HepG2 (cell line): ENCODE data around the gene SDC3.

Experiments
- CREB1 ChIP-seq, 2 experiments: fragments of 450-650 bp in 1 of 2; IDR thresholded peaks; 2 replicates each; pipeline ENCODE4 v1.6.1; 2016 to 2017; ENCODE audit warnings: control low read depth in 1 of 2, mild to moderate bottlenecking in 1 of 2, missing compliant biosample characterization in 1 of 2, missing genetic modification characterization in 1 of 2
- CTCF ChIP-seq: sonication (generic); formaldehyde crosslinking; IDR thresholded peaks from 2 replicates; pipeline ENCODE4 v1.5.0; 2020; ENCODE audit warnings: mild to moderate bottlenecking, missing genetic modification reagents, moderate library complexity
- FOXC1 ChIP-seq: sonication (generic); formaldehyde crosslinking; IDR thresholded peaks from 2 replicates; pipeline ENCODE4 v1.8.0; 2022; ENCODE audit warnings: mild to moderate bottlenecking, missing genetic modification reagents, borderline replicate concordance
- KLF15 ChIP-seq: sonication (generic); formaldehyde crosslinking; IDR thresholded peaks from 2 replicates; pipeline ENCODE4 v1.8.1; 2023; ENCODE audit warnings: borderline replicate concordance, mild to moderate bottlenecking, inconsistent platforms, missing genetic modification reagents, mixed read lengths
- RXRA ChIP-seq: sonication (generic); formaldehyde crosslinking; IDR thresholded peaks from 2 replicates; pipeline ENCODE4 v1.5.1; 2020; ENCODE audit warnings: missing genetic modification reagents
- USF2 ChIP-seq, 2 experiments: sonication (generic) in 1 of 2; formaldehyde crosslinking in 1 of 2; IDR thresholded peaks; 2 replicates each; pipeline versions ENCODE4 v1.5.1 to v1.6.1; 2011 to 2020; ENCODE audit warnings: borderline replicate concordance in 1 of 2, low read depth in 1 of 2, low read length in 1 of 2, mild to moderate bottlenecking in 1 of 2, missing genetic modification reagents in 1 of 2, moderate library complexity in 1 of 2
- ZBTB25 ChIP-seq: IDR thresholded peaks from 2 replicates; pipeline ENCODE4 v1.6.1; 2018; ENCODE audit warnings: missing genetic modification reagents
- ZNF274 ChIP-seq: sonication (generic); formaldehyde crosslinking; IDR thresholded peaks from 2 replicates; pipeline ENCODE4 v1.5.1; 2020; ENCODE audit warnings: mild to moderate bottlenecking, missing genetic modification reagents

- no peak for TF ChIP-seq ZBTB25 (CRISPR knock-in tag)
- no peak for TF ChIP-seq CREB1 (IDR thresholded peaks at IDR 0.05)
- TF ChIP-seq CREB1 (CRISPR knock-in tag; IDR thresholded peaks at IDR 0.05) = no peak
- no peak for TF ChIP-seq CTCF (CRISPR knock-in tag)
- no peak for TF ChIP-seq RXRA (CRISPR knock-in tag)
- no peak for TF ChIP-seq USF2 (IDR thresholded peaks at IDR 0.05; ENCODE audit: low read depth, low read length)
- TF ChIP-seq USF2 (CRISPR knock-in tag; IDR thresholded peaks at IDR 0.05; ENCODE audit: borderline replicate concordance) = no peak
- no peak for TF ChIP-seq FOXC1 (CRISPR knock-in tag)
- no peak for TF ChIP-seq ZNF274 (CRISPR knock-in tag)
- no peak for TF ChIP-seq KLF15 (CRISPR knock-in tag)
Observed at GRCh38 chr1:30928171-30928570, 19.6 kb upstream of the SDC3 start.
